Measurements from ENCODE around the gene NME2. TPM values are rescaled to one million over a fixed set of nuclear protein-coding genes. Genes with fewer than 3 reads are reported as not detected.

NME2 gene
- total and polyA plus RNA-seq, 10 of the 15 experiments (the other 5 are each of a cell fraction or from before 2014, with no cell fraction given), result 497 to 1,030 (median 786) TPM

GRCh38 chr17:51120739-51121619, 45.2 kb upstream of the NME2 start, which contains the start of gene SPAG9 (continued):
- peak; percentile 58; the same call in 2 of the 3 replicates for TF ChIP-seq POU2F2 (IDR thresholded peaks at IDR 0.05; ENCODE audit: borderline replicate concordance, low read depth, low read length)
- TF ChIP-seq SMARCA5 (IDR thresholded peaks at IDR 0.05), result no peak
- TF ChIP-seq GATAD2B (conservative IDR thresholded peaks at IDR 0.05; ENCODE audit: low read depth), result peak; percentile 51
- peak; percentile 44; the same call in 1 of the 2 replicates for TF ChIP-seq ATF7 (IDR thresholded peaks at IDR 0.05; ENCODE audit: low read depth)
- TF ChIP-seq WRNIP1 (IDR thresholded peaks at IDR 0.05; ENCODE audit: borderline replicate concordance, low read depth, low read length), result 0 out of 2 replicates have a peak, but pooled peaks have one; percentile 52
- peak; percentile 92 for TF ChIP-seq MEF2B (IDR thresholded peaks at IDR 0.05; ENCODE audit: partially characterized antibody, poor library complexity, severe bottlenecking)
- TF ChIP-seq REST (IDR thresholded peaks at IDR 0.05; ENCODE audit: low read depth, low read length), result no peak
- no peak for TF ChIP-seq HSF1 (IDR thresholded peaks at IDR 0.05; ENCODE audit: low read depth, low read length)
- peak; percentile 44; the same call in 1 of the 2 replicates for TF ChIP-seq PAX8 (IDR thresholded peaks at IDR 0.05)
- 0 out of 2 replicates have a peak, but pooled peaks have one; percentile 19 for TF ChIP-seq RCOR1 (conservative IDR thresholded peaks at IDR 0.05; ENCODE audit: low read depth, low read length)
- TF ChIP-seq CREB1 (IDR thresholded peaks at IDR 0.05; ENCODE audit: low read depth), result peak; percentile 97
- peak; percentile 31; the same call in 1 of the 2 replicates for TF ChIP-seq TCF12 (IDR thresholded peaks at IDR 0.05; ENCODE audit: low read depth, low read length)
- 0 out of 4 replicates have a peak, but pooled peaks of 1 of the 2 experiments have one; percentile 45 for TF ChIP-seq SRF (IDR thresholded peaks at IDR 0.05; ENCODE audit: low read depth in 2 of 2, low read length in 2 of 2)
- peak; percentile 82 for TF ChIP-seq IRF5 (IDR thresholded peaks at IDR 0.05; ENCODE audit: borderline replicate concordance)
- TF ChIP-seq HCFC1 (IDR thresholded peaks at IDR 0.05; ENCODE audit: low read length), result peak; percentile 43; the same call in 1 of the 2 replicates
- TF ChIP-seq ASH2L (IDR thresholded peaks at IDR 0.05; ENCODE audit: borderline replicate concordance, low read depth), result no peak
- TF ChIP-seq MLLT1 (IDR thresholded peaks at IDR 0.05), result peak; percentile 84
- TF ChIP-seq LARP7 (IDR thresholded peaks at IDR 0.05), result no peak
- peak; percentile 98 for TF ChIP-seq IKZF1 (conservative IDR thresholded peaks at IDR 0.05)
- TF ChIP-seq IKZF2 (IDR thresholded peaks at IDR 0.05), result peak; percentile 97 to 98
- TF ChIP-seq POLR2AphosphoS5 (IDR thresholded peaks at IDR 0.05; ENCODE audit: low read length), result peak; percentile 9; the same call in 1 of the 2 replicates
- peak; percentile 92 for TF ChIP-seq ESRRA (IDR thresholded peaks at IDR 0.05; ENCODE audit: low read length)
- TF ChIP-seq SMC3 (IDR thresholded peaks at IDR 0.05; ENCODE audit: borderline replicate concordance, low read length), result no peak

Data from GM12878 (cell line).